ENCODE data around the gene EDIL3.

GRCh38 chr5:84091127-84091799, 293.4 kb downstream of the EDIL3 start:
- TF ChIP-seq TCF15 (CRISPR knock-in tag; IDR thresholded peaks at IDR 0.05) (no peak), TCF7 (IDR thresholded peaks at IDR 0.05; ENCODE audit: borderline replicate concordance) (no peak), GATAD2A (IDR thresholded peaks at IDR 0.05) (no peak), ZNF584 (CRISPR knock-in tag; IDR thresholded peaks at IDR 0.05; ENCODE audit: low read depth) (no peak), KLF16 (IDR thresholded peaks at IDR 0.05) (no peak), EHMT2 (IDR thresholded peaks at IDR 0.05) (no peak), MBD2 (IDR thresholded peaks at IDR 0.05; ENCODE audit: borderline replicate concordance, low read depth) (no peak), CBX2 (IDR thresholded peaks at IDR 0.05; ENCODE audit: insufficient read depth, low read length, poor library complexity, severe bottlenecking) (no peak), ZNF592 (IDR thresholded peaks at IDR 0.05) (no peak), HOMEZ (CRISPR knock-in tag; IDR thresholded peaks at IDR 0.05) (no peak), ZNF695 (CRISPR knock-in tag; IDR thresholded peaks at IDR 0.05) (no peak)

Data from K562 (cell line).